Fibroblast of lung (primary cell): Measurements from ENCODE around the gene ZNF445. TPM values are rescaled to one million over a fixed set of nuclear protein-coding genes. Genes with fewer than 3 reads are reported as not detected.

Experiments
- DNase-seq, 2 donors: peaks; one replicate each; pipeline versions ENCODE4 v3.0.0 to v3.0.0-alpha.2; 2010; ENCODE audit warnings: low read depth in 2 of 2
- H2AFZ ChIP-seq: 2 replicates; pipeline ENCODE4 v1.5.1; 2012; ENCODE audit warnings: low read length, control low read depth, inconsistent platforms
- H3K27ac ChIP-seq: 2 replicates; pipeline ENCODE4 v1.5.1; 2011; ENCODE audit warnings: low read length, control low read depth; ENCODE audit not compliant: insufficient read depth
- H3K27me3 ChIP-seq: 2 replicates; pipeline ENCODE4 v1.5.1; 2011; ENCODE audit warnings: mild to moderate bottlenecking, low read length; ENCODE audit not compliant: control insufficient read depth, insufficient read depth
- H3K36me3 ChIP-seq: 2 replicates; pipeline ENCODE4 v1.5.1; 2011; ENCODE audit warnings: low read length; ENCODE audit not compliant: control insufficient read depth, insufficient read depth
- H3K4me1 ChIP-seq: 2 replicates; pipeline ENCODE4 v1.5.1; 2011; ENCODE audit warnings: low read length; ENCODE audit not compliant: control insufficient read depth, insufficient read depth; ENCODE audit errors: extremely low read depth
- H3K4me2 ChIP-seq: 2 replicates; pipeline ENCODE4 v1.5.1; 2011; ENCODE audit warnings: low read length, control low read depth; ENCODE audit not compliant: insufficient read depth; ENCODE audit errors: extremely low read depth
- H3K4me3 ChIP-seq, 4 experiments: fragments of 200-600 bp in 1 of 4; sonication (generic) in 1 of 4; replicated peaks in 1 of 4; 2 replicates each; pipeline ENCODE4 v1.5.1; 2011 to 2016; ENCODE audit warnings: low read length in 4 of 4, low read depth in 3 of 4, mild to moderate bottlenecking in 3 of 4, control low read depth in 2 of 4, inconsistent platforms in 1 of 4, mixed read lengths in 1 of 4; ENCODE audit not compliant: insufficient read depth in 1 of 4; ENCODE audit errors: control extremely low read depth in 1 of 4
- H3K79me2 ChIP-seq: 2 replicates; pipeline ENCODE4 v1.5.1; 2012; ENCODE audit warnings: mild to moderate bottlenecking, low read length, inconsistent platforms; ENCODE audit not compliant: control insufficient read depth, insufficient read depth
- H3K9ac ChIP-seq: 2 replicates; pipeline ENCODE4 v1.5.1; 2011; ENCODE audit warnings: mild to moderate bottlenecking, low read length, control low read depth; ENCODE audit not compliant: insufficient read depth
- H3K9me3 ChIP-seq: 2 replicates; pipeline ENCODE4 v1.5.1; 2012; ENCODE audit warnings: low read depth, low read length; ENCODE audit not compliant: control insufficient read depth, insufficient read depth
- H4K20me1 ChIP-seq: 2 replicates; pipeline ENCODE4 v1.5.1; 2011; ENCODE audit warnings: low read length; ENCODE audit not compliant: control insufficient read depth, insufficient read depth; ENCODE audit errors: extremely low read depth
- EZH2 ChIP-seq: IDR thresholded peaks from 2 replicates; pipeline ENCODE4 v1.5.1; 2012; ENCODE audit warnings: low read length, control low read depth, mild to moderate bottlenecking; ENCODE audit errors: missing control alignments
- polyA plus RNA-seq, 2 donors: library from polyadenylated mRNA; depleted of rRNA in 1 of 2; stranded (reverse) in 1 of 2; unstranded in 1 of 2; fragments of >200 nt; gene quantifications; 2 replicates each; pipeline ENCODE4 v1.2.1, GENCODE V29; 2011 to 2012; ENCODE audit warnings: missing spikeins in 1 of 2
- total RNA-seq: library from RNA; depleted of rRNA; stranded (reverse); fragments of >200 nt; gene quantifications from 2 replicates; pipeline ENCODE4 v1.2.1, GENCODE V29; 2014
- TF ChIP-seq, protein P1 (sequence below), 2 donors: IDR thresholded peaks in 1 of 2; conservative IDR thresholded peaks in 1 of 2; 1 replicate in 1 of 2; 2 replicates in 1 of 2; pipeline ENCODE4 v1.5.1; 2011 to 2012; ENCODE audit warnings: low read length in 2 of 2, control low read depth in 1 of 2, inconsistent platforms in 1 of 2, low read depth in 1 of 2, mild to moderate bottlenecking in 1 of 2

Gene ZNF445
- total and polyA plus RNA-seq, 2 donors (not counting 1 experiment from before 2014, with no cell fraction given) = 4.5 to 9.1 TPM

- Histone ChIP-seq H3K9me3 (no peaks in the 10 kb centered on the region), H3K27ac (no peak overlapping the region), H3K79me2 (no peaks in the 10 kb centered on the region), H3K4me2 (no peak overlapping the region), H3K4me3 (no peak overlapping the region), H3K4me1 (no peaks in the 10 kb centered on the region), H4K20me1 (no peaks in the 10 kb centered on the region), H3K27me3 (no peaks in the 10 kb centered on the region), H3K9ac (no peak overlapping the region), H2AFZ (no peak overlapping the region), H3K36me3 (no peaks in the 10 kb centered on the region)
- TF ChIP-seq EZH2 = no peak
- TF ChIP-seq, protein P1, sequence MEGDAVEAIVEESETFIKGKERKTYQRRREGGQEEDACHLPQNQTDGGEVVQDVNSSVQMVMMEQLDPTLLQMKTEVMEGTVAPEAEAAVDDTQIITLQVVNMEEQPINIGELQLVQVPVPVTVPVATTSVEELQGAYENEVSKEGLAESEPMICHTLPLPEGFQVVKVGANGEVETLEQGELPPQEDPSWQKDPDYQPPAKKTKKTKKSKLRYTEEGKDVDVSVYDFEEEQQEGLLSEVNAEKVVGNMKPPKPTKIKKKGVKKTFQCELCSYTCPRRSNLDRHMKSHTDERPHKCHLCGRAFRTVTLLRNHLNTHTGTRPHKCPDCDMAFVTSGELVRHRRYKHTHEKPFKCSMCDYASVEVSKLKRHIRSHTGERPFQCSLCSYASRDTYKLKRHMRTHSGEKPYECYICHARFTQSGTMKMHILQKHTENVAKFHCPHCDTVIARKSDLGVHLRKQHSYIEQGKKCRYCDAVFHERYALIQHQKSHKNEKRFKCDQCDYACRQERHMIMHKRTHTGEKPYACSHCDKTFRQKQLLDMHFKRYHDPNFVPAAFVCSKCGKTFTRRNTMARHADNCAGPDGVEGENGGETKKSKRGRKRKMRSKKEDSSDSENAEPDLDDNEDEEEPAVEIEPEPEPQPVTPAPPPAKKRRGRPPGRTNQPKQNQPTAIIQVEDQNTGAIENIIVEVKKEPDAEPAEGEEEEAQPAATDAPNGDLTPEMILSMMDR (conservative IDR thresholded peaks at IDR 0.05 in 1 of 2, IDR thresholded peaks at IDR 0.05 in 1 of 2; ENCODE audit: low read depth in 1 of 2, low read length in 2 of 2) = no peak
- no peak for DNase-seq
These were observed 81.0 kb downstream of the ZNF445 start for GRCh38 chr3:44396200-44397171.

GRCh38 chr3:44395714-44396113 is 81.8 kb downstream of the ZNF445 start:
- H3K4me2 ChIP-seq = no peak overlapping the region
- no peaks in the 10 kb centered on the region for H3K36me3 ChIP-seq
- H3K4me1 ChIP-seq = no peaks in the 10 kb centered on the region
- H3K9me3 ChIP-seq = no peaks in the 10 kb centered on the region
- H3K27ac ChIP-seq = no peak overlapping the region
- no peak for DNase-seq
- H4K20me1 ChIP-seq = no peaks in the 10 kb centered on the region
- TF ChIP-seq, protein P1 (conservative IDR thresholded peaks at IDR 0.05 in 1 of 2, IDR thresholded peaks at IDR 0.05 in 1 of 2; ENCODE audit: low read depth in 1 of 2, low read length in 2 of 2) = no peak
- TF ChIP-seq EZH2 = no peak
- H3K27me3 ChIP-seq = no peaks in the 10 kb centered on the region
- H3K4me3 ChIP-seq = no peak overlapping the region
- no peak overlapping the region for H2AFZ ChIP-seq
- H3K79me2 ChIP-seq = no peaks in the 10 kb centered on the region
- no peak overlapping the region for H3K9ac ChIP-seq

- Histone ChIP-seq H3K9me3 (no peaks in the 10 kb centered on the region), H3K79me2 (no peaks in the 10 kb centered on the region), H4K20me1 (no peaks in the 10 kb centered on the region), H3K36me3 (no peaks in the 10 kb centered on the region), H3K9ac (no peak overlapping the region), H3K4me3 (no peak overlapping the region), H2AFZ (no peak overlapping the region), H3K4me1 (no peaks in the 10 kb centered on the region), H3K27me3 (no peaks in the 10 kb centered on the region), H3K4me2 (no peak overlapping the region), H3K27ac (no peak overlapping the region)
- TF ChIP-seq, protein P1 (conservative IDR thresholded peaks at IDR 0.05 in 1 of 2, IDR thresholded peaks at IDR 0.05 in 1 of 2; ENCODE audit: low read depth in 1 of 2, low read length in 2 of 2) = no peak
- no peak for TF ChIP-seq EZH2
- DNase-seq = no peak
These were observed 85.0 kb downstream of the ZNF445 start for GRCh38 chr3:44392489-44392888.
